ENCODE results near the gene PIK3CB. TPM values are rescaled to one million over a fixed set of nuclear protein-coding genes. Genes with fewer than 3 reads are reported as not detected.

The PIK3CB gene
- total RNA-seq, 6 experiments from 2014 or later, result 12.6 to 18.3 (median 15.8) TPM

GRCh38 chr3:138629526-138629925 lies 205.2 kb downstream of the PIK3CB start:
- TF ChIP-seq, protein P1, sequence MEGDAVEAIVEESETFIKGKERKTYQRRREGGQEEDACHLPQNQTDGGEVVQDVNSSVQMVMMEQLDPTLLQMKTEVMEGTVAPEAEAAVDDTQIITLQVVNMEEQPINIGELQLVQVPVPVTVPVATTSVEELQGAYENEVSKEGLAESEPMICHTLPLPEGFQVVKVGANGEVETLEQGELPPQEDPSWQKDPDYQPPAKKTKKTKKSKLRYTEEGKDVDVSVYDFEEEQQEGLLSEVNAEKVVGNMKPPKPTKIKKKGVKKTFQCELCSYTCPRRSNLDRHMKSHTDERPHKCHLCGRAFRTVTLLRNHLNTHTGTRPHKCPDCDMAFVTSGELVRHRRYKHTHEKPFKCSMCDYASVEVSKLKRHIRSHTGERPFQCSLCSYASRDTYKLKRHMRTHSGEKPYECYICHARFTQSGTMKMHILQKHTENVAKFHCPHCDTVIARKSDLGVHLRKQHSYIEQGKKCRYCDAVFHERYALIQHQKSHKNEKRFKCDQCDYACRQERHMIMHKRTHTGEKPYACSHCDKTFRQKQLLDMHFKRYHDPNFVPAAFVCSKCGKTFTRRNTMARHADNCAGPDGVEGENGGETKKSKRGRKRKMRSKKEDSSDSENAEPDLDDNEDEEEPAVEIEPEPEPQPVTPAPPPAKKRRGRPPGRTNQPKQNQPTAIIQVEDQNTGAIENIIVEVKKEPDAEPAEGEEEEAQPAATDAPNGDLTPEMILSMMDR (IDR thresholded peaks at IDR 0.05), result no peak
- Mint-ChIP-seq H3K36me3 (ENCODE audit: low read depth) (no peaks in the 10 kb centered on the region), H3K27me3 (ENCODE audit: insufficient read depth) (no peaks in the 10 kb centered on the region), H3K27ac (no peak overlapping the region), H3K9me3 (no peaks in the 10 kb centered on the region), H3K4me3 (no peak overlapping the region), H3K4me1 (ENCODE audit: low read depth) (peaks cover 17% of the 10 kb centered on the region)
- DNase-seq, result no peak

- Mint-ChIP-seq H3K4me1 (ENCODE audit: low read depth) (peaks cover 17% of the 10 kb centered on the region), H3K4me3 (no peak overlapping the region), H3K36me3 (ENCODE audit: low read depth) (no peaks in the 10 kb centered on the region), H3K9me3 (no peaks in the 10 kb centered on the region), H3K27me3 (ENCODE audit: insufficient read depth) (no peaks in the 10 kb centered on the region), H3K27ac (no peak overlapping the region)
- TF ChIP-seq, protein P1 (IDR thresholded peaks at IDR 0.05), result no peak
- DNase-seq, result peak; percentile 17
Observed at GRCh38 chr3:138625707-138626365, 208.9 kb downstream of the PIK3CB start.

- Mint-ChIP-seq H3K9me3 (no peaks in the 10 kb centered on the region), H3K27me3 (ENCODE audit: insufficient read depth) (no peaks in the 10 kb centered on the region), H3K4me1 (ENCODE audit: low read depth) (peaks cover 17% of the 10 kb centered on the region), H3K27ac (no peak overlapping the region), H3K36me3 (ENCODE audit: low read depth) (no peaks in the 10 kb centered on the region), H3K4me3 (no peak overlapping the region)
- DNase-seq, result no peak
- TF ChIP-seq, protein P1 (IDR thresholded peaks at IDR 0.05), result no peak
Observed at GRCh38 chr3:138624518-138624917, 210.2 kb downstream of the PIK3CB start.

DNA sequence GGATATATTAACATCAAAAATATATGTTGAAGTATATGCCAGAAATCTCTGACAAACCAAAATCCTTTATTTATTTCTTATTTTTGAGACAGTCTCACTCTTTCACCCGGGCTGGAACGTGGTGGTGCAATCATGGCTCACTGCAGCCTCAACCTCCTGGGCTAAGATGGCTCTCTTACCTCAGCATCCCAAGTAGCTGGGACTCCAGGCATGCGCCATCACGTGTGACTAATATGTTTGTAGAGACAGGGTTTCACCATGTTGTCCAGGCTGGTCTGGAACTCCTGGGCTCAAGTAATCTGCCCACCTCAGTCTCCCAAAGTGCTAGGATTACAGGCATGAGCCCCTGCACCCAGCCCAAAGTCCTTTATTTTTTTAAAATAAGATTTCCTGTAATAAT lies 214.3 kb downstream of the PIK3CB start:
- peaks cover under 1% of the 10 kb centered on the region for H3K4me1 Mint-ChIP-seq (ENCODE audit: low read depth)
- no peaks in the 10 kb centered on the region for H3K36me3 Mint-ChIP-seq (ENCODE audit: low read depth)
- no peaks in the 10 kb centered on the region for H3K9me3 Mint-ChIP-seq
- H3K27me3 Mint-ChIP-seq (ENCODE audit: insufficient read depth), result no peaks in the 10 kb centered on the region
- H3K27ac Mint-ChIP-seq, result no peak overlapping the region
- no peak for DNase-seq
- no peak overlapping the region for H3K4me3 Mint-ChIP-seq
- TF ChIP-seq, protein P1 (IDR thresholded peaks at IDR 0.05), result no peak

GRCh38 chr3:138615462-138615861 lies 219.3 kb downstream of the PIK3CB start:
- no peaks in the 10 kb centered on the region for H3K9me3 Mint-ChIP-seq
- no peaks in the 10 kb centered on the region for H3K36me3 Mint-ChIP-seq (ENCODE audit: low read depth)
- H3K4me3 Mint-ChIP-seq, result no peak overlapping the region
- no peak overlapping the region for H3K27ac Mint-ChIP-seq
- H3K4me1 Mint-ChIP-seq (ENCODE audit: low read depth), result peaks cover 6% of the 10 kb centered on the region; the same call in 1 of the 2 replicates
- no peaks in the 10 kb centered on the region for H3K27me3 Mint-ChIP-seq (ENCODE audit: insufficient read depth)
- no peak for DNase-seq
- TF ChIP-seq, protein P1 (IDR thresholded peaks at IDR 0.05), result no peak

Data from HFFc6 (cell line).